Thyroid gland (tissue), 4 donors: ENCODE data around the gene MANF.

Experiments
- POLR2A ChIP-seq, 2 donors: fragments of 450-650 bp; IDR thresholded peaks; one replicate each; pipeline ENCODE4 v1.6.1; 2017; ENCODE audit warnings: antibody characterized with exemption in 2 of 2, mild to moderate bottlenecking in 2 of 2, moderate library complexity in 1 of 2
- TF ChIP-seq, protein P1 (sequence below), 6 experiments: fragments of 200-600 bp in 3 of 6; fragments of 450-650 bp in 3 of 6; sonication (generic) in 3 of 6; IDR thresholded peaks; one replicate each; pipeline ENCODE4 v1.5.1; 2016 to 2019; ENCODE audit warnings: antibody characterized with exemption in 6 of 6, mild to moderate bottlenecking in 2 of 6, inconsistent platforms in 1 of 6, moderate library complexity in 1 of 6

DNA sequence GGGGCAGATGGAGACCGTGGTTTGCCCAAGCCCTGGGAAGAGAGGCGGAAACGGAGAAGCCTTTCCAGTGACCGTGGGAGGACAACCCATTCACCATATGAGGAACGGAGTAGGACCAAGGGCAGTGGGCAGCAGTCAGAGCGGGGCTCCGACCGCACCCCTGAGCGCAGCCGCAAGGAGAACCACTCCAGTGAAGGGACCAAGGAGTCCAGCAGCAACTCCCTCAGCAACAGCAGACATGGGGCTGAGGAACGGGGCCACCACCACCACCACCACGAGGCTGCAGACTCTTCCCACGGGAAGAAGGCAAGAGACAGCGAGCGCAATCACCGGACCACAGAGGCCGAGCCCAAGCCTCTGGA lies 8.0 kb downstream of the MANF start:
- TF ChIP-seq, protein P1, sequence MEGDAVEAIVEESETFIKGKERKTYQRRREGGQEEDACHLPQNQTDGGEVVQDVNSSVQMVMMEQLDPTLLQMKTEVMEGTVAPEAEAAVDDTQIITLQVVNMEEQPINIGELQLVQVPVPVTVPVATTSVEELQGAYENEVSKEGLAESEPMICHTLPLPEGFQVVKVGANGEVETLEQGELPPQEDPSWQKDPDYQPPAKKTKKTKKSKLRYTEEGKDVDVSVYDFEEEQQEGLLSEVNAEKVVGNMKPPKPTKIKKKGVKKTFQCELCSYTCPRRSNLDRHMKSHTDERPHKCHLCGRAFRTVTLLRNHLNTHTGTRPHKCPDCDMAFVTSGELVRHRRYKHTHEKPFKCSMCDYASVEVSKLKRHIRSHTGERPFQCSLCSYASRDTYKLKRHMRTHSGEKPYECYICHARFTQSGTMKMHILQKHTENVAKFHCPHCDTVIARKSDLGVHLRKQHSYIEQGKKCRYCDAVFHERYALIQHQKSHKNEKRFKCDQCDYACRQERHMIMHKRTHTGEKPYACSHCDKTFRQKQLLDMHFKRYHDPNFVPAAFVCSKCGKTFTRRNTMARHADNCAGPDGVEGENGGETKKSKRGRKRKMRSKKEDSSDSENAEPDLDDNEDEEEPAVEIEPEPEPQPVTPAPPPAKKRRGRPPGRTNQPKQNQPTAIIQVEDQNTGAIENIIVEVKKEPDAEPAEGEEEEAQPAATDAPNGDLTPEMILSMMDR (IDR thresholded peaks at IDR 0.05) = no peak
- no peak for TF ChIP-seq POLR2A (IDR thresholded peaks at IDR 0.05)
